Skin epidermis (tissue), 12 donors: ENCODE results near the gene GHR.

Experiments used
- H3K27ac ChIP-seq, 21 experiments: fragments of 200-600 bp; sonication (generic) in 11 of 21; one replicate each; pipeline ENCODE4 v1.5.0; 2020; ENCODE audit warnings: mild to moderate bottlenecking in 3 of 21, inconsistent platforms in 2 of 21, moderate library complexity in 2 of 21
- H3K4me3 ChIP-seq, 7 experiments: fragments of 200-600 bp; sonication (generic) in 2 of 7; one replicate each; pipeline ENCODE4 v1.5.0; 2020; ENCODE audit warnings: inconsistent platforms in 2 of 7, mild to moderate bottlenecking in 2 of 7, moderate library complexity in 1 of 7

GHR gene

DNA sequence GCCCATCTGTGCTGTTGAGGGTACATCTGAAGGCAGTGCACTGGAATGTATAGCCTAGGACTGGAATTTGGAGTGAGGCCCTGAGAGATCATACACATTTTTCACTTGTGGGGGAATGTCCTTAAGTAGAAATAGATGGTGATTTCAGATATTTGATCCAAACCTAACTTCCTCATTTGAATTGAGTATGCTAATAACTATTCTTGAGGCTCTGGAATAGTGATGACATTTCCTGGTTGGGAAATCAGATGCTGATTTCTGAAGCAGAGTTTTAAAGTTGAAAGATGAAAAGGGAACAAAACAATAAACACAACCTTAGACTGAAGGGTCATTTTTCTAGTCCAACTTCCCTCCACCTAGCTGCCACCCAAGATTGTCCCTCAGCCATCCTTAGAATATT lies 170.4 kb downstream of the GHR start:
- no peak overlapping the region for H3K27ac ChIP-seq
- no peak overlapping the region for H3K4me3 ChIP-seq

DNA sequence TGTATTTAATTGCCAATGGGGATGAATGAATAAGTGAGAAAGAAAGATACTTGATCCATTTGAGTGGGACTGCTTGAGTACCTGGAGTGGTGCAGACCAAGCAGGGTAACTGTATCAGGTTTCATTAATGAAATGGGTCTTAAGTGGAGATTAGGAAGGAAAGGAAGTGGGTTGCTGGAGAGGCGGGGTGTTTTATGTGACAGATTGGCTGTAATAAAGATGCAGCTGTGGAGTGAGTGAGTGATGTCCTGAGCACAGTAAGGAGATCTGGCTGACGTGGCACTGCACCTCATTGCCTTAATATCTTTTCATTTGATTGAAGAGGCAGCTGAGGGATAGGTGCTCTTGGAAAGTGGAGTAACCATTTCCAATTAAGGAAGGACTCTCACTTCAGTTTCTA lies 172.4 kb downstream of the GHR start:
- H3K27ac ChIP-seq = no peak overlapping the region
- no peak overlapping the region for H3K4me3 ChIP-seq

DNA sequence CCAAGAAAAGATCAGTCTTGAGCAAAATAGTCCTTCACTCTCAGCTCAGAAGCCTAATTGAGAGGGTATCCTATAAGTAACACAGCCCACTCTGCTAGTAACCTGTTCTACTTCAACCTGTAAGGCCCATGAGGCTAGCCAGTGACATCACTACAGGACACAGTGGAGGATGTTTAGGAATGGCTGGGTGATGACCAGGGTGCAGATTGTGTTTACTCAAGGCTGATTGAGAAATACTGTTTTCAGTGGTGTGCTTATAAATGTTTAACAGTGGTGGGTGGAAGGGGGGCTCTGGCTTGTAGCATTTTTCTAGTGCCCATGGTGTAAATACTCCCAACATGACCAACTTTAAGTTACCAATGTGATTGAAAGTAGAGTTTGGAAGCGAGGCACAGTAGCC lies 173.6 kb downstream of the GHR start:
- peak overlapping the region in 1 of 21 experiments; percentile 3 for H3K27ac ChIP-seq
- no peak overlapping the region for H3K4me3 ChIP-seq

DNA sequence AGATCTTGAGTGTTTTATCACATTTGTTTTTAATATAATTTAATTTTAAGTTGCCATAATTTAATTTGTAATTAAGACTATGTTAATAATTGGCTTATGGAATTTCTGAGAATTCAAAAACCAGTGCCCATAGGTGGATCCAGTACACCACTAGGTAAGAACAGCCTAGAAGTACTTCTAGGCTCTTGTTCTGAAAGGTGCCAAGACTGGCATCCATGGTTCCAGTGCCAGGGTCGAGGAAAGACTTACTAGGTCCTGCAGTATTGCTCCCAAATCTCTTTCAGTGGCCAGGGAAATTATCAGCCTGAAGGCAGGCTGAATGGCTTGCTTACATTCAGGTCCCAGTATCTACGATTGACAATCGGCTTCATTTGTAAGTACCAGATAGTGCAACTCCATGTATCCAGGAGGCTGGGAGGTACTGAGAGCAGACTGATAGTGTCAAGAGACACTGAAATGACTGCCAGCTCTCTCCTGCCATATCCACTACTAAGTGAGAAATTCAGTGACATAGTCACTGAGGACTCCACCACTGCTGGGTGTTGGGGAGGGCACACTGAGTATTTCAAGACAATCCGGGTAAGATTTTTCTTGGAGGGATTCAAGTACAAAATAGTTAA lies 174.2 kb downstream of the GHR start:
- H3K27ac ChIP-seq = no peak overlapping the region
- no peak overlapping the region for H3K4me3 ChIP-seq

DNA sequence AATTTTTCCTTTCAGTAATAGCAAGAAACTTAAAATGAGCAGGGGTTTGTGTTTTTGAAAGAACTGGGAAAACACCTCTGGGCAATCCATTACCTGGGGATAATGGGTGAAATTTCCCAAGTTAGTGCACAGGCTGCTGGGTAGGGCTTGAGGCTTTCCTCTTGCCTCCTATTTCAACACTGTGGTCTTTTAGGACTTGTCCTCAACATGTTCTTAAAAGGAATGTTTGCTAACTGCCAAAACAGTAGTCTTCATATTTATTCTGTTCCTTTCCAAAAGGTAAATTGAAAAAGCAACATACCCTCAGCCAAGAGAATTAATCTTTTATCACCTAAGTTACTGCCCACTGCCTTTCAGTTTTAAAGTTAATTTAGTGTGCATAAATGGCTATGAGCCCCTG lies 175.1 kb downstream of the GHR start:
- H3K27ac ChIP-seq = no peak overlapping the region
- H3K4me3 ChIP-seq = no peak overlapping the region

DNA sequence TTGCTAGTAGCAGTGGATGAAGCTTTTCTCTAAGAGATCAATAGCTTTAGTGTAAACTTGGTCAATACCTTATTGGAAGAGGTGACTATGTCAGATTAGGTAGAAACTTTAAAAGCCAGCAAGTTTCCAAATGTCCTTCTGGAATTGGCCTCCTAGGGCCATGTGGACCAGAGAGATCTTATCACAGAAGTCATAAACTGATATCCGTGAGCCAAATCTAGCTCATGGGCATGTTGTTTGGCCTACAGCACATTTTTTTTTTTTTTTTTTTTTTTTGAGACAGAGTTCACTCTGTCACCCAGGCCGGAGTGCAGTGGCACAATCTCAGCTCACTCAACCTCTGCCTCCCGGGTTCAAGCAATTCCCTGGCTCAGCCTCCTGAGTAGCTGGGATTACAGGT lies 175.9 kb downstream of the GHR start:
- Histone ChIP-seq H3K27ac (no peak overlapping the region), H3K4me3 (no peak overlapping the region)

DNA sequence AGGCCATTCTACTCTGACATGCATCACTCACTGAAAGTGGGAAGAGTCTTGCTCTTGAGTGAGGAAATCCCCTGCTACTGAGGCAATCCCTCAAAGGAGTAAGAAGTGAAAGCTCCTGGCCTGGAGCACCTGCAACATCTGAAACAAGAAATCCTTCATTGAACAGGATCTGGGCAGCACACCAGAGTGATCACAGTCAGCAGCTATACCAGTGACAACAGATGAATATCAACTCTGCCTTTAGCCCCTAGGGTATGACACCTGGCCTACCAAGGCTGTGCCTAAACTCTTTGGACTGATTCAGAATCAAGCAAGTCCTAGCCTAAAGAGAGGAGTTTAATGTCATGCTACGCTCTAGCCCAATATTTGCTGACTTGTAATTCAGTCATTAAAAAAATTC lies 177.2 kb downstream of the GHR start:
- Histone ChIP-seq H3K27ac (no peak overlapping the region), H3K4me3 (no peak overlapping the region)

DNA sequence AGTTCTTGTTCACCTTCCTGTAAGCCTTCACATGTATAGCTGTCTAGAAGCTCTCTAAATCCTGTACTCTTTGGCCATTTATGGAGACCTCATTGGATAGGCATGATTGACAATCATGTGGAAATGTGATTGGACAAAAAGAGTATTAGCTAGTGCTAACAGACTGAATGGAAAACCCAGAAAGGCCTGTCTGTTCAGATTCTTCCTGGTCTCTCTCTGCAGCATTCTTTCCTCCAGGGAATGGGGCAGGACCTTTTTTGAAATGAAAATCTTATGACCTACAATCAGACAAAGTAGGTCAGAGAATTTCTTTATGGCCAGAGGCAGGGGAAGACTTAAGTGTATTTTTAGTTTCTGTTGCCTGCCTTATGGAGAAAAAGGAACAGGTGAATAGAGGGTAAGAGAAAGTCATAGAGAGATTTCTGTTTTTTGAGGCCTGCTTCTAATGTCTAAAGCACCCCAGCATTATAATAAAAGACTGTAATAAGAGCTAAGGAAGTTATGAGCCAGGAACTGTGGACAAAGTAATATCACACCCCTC lies 181.0 kb downstream of the GHR start:
- Histone ChIP-seq H3K4me3 (no peak overlapping the region), H3K27ac (no peak overlapping the region)

DNA sequence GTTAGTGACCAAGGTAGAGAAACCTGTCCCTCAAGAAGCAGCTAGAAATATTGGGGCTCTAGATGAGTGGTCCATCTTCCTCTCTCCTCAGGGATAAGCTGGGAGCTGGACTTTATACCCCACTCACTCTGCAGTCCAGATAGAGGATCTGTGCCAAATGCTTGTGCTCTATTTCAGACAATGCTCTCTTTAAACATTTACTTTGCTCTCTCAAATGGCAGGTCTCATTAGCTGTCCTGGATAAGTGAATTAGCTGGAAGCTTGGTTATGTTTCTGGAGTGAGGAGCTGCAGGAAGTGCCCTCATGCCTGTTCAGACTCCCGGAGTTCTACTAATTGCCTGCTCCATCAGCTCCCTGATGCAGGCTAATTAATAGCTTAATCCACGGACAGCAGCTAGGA lies 182.3 kb downstream of the GHR start:
- Histone ChIP-seq H3K4me3 (no peak overlapping the region), H3K27ac (no peak overlapping the region)

DNA sequence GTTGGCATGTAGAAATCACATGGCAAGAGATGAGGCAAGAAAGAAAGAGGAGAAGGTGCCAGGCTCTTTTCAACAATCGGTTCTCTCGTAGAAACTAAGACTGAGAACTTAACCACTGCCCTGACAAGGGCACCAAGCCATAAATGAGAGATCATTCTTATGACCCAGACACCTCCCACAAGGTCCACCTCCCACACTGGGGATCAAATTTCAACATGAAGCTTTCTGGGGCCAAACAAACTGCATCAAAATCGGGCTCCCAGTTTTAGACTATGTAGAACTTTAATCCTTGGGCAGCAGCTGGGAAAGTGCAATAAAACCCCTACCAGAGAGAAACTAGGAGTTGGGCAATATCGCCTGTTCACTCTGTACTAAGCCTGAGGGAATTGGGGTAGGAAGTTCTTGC lies 183.2 kb downstream of the GHR start:
- Histone ChIP-seq H3K27ac (no peak overlapping the region), H3K4me3 (no peak overlapping the region)

DNA sequence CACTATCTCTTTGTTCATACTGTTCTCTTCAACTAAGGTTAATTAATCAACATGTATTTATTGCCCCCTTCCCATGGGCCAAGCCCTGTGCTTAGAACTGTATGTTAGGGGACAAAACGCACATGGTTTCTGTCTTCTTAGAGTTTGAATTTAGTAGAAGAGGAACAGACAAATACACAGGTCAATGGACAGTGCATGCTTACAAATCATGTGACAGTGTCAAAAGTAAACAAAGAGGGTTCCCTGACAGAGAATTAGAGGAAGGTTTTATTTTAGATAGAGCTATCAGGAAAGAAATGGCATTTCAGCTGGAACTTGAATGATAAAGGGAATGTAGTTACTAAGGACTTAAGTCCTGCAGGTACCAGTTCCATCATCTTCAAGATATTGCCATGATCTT lies 188.2 kb downstream of the GHR start:
- Histone ChIP-seq H3K27ac (no peak overlapping the region), H3K4me3 (no peak overlapping the region)

DNA sequence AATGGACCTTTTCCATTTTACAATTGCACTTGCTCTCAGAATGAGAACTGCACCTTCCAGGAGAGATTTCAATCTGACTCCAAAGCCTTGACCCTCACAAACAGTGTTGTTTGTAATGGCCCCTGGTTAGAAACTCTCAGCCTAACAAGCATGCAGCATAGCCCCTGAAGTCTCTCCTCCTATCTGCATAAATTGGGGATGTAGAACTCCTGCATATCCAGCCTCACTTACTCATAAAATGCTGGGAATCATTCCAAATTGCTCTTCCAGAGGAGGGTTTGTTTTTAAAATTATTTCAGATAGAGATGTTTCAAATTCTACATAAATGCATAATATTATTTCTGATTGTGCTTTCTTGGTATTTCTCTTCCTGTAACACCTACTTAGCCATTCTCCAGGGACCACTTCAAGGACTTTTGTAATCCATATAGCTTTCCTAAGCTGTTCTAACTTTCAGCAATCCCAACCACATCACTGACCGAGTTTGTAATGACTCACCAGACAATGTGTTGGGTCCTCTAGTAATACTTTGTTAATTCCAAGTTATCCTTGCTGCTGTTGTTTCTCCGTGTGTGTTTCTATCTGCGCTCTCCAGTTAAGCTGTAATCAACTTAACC lies 189.6 kb downstream of the GHR start:
- Histone ChIP-seq H3K27ac (no peak overlapping the region), H3K4me3 (no peak overlapping the region)

DNA sequence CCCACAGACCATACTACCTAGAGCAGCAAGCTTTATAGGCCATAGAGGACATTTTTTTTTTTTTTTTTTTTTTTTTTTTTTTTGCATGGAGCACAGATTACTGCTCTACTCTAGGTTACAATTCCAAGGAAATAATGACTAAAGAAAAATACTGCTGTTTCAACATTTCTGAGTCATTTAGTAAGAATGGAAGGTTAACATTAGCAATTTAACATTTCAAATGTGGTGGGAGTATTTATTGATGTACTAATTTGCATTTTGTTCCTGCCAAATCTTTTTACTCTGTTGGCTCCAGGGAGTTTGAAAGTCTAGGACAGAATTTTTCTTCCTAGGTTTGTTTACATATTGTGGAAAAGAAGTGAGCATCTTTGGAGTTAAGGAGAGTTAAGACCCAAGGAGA lies 191.3 kb downstream of the GHR start:
- Histone ChIP-seq H3K27ac (no peak overlapping the region), H3K4me3 (no peak overlapping the region)

DNA sequence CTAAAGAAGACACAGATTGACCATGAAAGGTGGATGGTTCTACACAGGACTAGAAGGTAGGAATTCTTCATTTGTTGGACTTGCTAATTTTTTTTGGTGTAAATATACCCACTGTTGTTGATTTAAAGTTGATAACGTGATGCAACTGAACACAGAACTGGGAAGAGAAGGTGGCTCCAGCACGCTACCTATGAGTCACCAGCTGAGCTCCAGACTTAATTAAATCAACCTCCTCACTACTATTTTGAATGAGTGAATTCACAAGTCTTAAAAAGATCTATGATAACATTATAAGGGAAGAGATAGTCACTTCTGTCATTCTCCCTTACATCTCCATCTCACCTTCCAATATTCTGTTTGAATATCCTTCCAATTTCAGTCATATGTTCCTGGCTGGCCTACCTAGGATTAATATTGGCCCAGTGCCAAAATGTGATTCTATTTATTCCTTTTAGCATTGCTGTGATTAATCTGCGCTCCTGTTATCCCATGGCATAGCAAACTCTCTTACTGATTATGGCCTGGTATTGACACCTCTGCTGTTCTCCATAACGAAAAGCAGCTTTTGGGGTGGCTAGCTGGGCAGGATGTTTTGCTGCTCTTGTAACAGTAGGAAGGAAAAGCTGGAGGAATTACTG lies 197.5 kb downstream of the GHR start:
- H3K27ac ChIP-seq = peak overlapping the region in 3 of 21 experiments; percentile 8 to 45 (median 28)

DNA sequence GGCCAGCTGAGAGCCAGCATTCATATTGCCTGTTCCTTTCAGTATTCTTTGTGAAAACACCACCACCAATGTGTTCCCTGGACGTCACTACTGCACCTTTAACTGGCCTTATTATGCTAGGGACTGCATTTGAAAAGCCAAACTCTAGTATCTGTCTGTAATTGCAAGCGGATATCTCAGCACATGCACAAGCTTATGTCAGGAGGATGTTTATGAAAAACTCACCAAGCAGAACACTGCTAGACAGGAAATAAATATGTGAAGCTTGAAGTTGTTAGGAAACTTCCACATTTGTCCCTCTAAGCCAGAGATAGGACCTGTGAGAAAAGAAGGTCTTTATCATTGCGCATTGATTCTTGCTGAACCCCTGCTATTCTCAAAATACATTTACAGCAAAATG lies 198.0 kb downstream of the GHR start:
- Histone ChIP-seq H3K27ac (peak overlapping the region in 4 of 21 experiments; percentile 2 to 63 (median 26)), H3K4me3 (no peak overlapping the region)

More for the DNA sequence above, 197.5 kb downstream of the GHR start:
- no peak overlapping the region for H3K4me3 ChIP-seq

DNA sequence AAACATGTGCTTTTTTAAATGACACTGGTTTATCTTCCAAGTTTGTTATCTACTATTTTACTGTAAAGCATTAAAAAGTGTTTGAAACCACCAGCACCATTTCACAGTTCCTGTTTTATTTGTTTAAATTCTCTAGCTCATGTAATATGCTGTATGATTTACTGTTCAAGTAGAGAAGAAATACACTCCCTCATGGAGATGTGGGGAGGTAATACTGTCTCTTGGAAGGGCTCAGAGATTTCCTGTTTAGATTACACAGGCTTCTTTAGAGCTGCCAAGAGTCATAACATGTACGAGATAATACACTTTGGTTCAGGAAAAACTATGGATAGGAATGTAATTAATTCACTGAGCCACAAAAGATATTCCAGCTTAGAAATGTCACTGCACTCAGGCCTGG lies 198.4 kb downstream of the GHR start:
- no peak overlapping the region for H3K4me3 ChIP-seq
- H3K27ac ChIP-seq = peak overlapping the region in 4 of 21 experiments; percentile 2 to 63 (median 36)

DNA sequence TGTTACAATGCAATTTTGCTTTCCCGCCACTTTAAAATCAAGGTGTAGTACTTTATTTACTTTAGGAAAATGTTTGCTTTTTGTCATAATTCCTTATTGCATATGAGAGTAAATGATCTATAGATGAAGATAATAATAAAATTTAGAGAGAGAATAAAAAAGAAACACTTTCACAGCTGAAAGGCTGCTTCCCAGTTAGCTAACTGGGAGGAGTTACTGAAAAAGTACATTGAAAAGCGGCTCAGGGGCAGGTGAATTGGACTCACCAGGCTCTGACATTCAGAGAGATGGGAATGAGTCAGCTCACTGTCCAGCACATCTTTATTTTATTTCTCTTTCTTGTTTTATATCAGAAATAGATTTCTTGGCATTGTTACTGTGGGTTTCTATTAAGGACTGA lies 201.7 kb downstream of the GHR start:
- no peak overlapping the region for H3K4me3 ChIP-seq
- no peak overlapping the region for H3K27ac ChIP-seq

DNA sequence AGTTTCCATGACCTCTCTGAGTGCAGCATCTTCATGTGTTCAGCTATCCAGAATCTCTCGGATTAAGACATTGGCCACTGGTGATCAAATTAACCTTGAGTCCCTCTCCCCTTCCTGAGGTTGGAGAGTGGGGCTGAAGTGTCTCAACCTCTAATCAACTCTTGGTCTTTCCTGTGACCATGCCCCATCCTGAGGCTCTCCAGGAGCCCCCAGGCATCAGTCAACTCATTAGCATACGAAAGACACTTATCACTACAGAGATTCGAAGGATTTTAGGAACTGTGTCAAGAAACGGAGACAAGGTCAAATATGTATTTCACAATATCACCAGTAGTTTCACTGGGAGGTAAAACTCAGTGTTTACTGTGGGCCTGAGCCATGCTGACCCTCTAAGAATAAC lies 203.2 kb downstream of the GHR start:
- H3K27ac ChIP-seq = no peak overlapping the region
- no peak overlapping the region for H3K4me3 ChIP-seq

DNA sequence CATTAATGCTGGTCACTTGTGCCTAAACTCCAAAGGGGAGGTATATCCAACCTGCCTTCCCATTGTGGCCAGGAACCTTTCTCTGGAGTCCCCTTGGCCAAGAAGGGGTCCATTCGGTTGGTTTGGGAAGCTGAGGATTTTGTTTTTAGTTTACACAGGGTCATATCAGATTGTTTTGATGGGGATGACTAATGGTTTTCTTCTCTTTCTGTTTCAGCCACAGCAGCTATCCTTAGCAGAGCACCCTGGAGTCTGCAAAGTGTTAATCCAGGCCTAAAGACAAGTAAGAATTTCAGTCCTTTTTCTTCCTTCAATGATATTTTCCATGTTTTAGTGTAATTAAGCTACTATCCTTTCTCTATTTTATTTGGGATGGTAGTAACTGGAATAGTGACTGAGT lies 205.6 kb downstream of the GHR start:
- Histone ChIP-seq H3K27ac (no peak overlapping the region), H3K4me3 (no peak overlapping the region)

DNA sequence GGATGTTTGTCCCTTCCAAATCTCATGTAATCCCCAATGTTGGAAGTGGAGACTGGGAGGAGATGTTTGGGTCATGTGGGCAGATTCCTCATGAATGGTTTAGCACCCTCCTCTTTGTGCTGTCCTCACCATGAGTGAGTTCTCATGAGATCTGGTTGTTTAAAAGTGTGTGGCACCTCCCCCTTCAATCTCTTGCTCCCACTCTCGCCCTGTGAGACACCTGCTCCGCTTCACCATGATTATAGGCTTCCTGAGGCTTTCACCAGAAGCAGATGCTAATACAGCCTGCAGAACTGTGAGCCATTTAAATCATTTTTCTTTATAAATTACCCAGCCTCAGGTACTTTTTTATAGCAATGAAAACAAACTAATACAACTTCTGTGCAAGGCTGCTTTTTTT lies 206.0 kb downstream of the GHR start:
- Histone ChIP-seq H3K4me3 (no peak overlapping the region), H3K27ac (no peak overlapping the region)

DNA sequence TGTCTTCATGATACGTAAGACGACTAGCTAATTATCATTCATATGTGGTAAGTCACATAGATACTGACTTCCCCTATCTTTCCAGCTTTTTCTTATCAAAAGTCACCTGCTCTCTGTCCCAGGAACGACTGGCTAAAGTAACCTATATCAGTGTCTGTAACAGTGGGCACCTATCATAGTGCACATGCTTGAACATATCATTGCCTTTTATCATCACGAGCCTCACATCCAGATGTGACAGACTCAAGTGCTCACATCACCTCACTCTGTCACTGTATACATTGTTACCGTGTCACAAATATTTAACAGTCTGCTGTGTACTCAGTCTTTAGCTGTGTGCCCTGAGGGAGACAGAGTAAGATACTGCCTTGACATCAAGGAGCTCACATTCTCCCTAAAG lies 208.0 kb downstream of the GHR start:
- no peak overlapping the region for H3K4me3 ChIP-seq
- no peak overlapping the region for H3K27ac ChIP-seq
